ENCODE results near the gene HBS1L.
"Not testable (repeated sequence)": the region's sequence is repeated elsewhere in the genome, so short reads cannot be mapped to it uniquely, and the experiment has no call there.

Gene HBS1L

DNA sequence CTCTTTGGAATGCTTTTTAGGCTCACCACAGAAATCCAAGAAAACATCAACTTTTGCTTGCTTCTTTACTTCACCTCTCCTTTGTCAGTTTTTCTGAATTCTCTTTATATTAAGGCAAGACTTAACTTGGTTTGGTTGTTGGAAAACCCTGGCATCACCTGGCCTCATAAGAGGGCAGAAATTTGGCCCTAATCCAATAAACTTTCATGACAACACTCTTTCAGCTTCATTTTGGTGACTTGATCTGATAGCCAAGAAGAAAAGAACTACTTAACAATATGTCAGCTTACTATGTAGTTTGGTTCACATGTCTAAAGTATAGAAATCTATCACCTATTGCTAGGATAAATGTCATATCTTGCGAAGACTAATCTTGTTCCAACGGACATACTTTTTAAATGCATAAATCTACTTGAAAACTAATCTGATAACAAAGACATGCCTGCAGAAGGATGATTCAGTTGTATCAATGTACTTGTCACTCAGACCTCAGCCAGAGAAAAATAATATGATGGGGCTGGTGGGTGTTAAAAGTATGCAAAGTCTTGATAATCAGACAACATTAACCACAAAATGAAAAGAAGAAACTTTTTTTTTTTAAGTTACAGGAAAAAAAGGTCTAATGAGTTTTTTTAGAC lies 19.3 kb upstream of the HBS1L start:
- no peak for DNase-seq

DNA sequence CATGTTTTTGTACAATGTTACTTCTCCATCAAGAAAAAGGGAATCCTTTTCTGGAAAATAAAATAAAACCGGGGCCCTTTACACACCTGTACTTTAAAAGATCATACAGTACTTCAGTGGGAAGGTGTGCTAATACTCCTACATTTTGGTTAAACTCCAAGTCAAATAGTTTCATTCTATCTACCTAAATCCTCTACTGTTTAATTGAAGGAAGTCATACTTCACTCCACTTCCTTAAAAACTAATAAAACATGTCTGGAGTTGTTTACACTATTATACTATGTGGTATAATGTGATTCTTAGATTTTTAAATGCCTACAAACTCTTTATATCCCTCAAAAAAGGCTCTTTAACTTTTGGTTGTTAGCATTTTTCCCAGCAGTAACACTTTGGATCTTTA lies 18.6 kb upstream of the HBS1L start:
- DNase-seq, result no peak

DNA sequence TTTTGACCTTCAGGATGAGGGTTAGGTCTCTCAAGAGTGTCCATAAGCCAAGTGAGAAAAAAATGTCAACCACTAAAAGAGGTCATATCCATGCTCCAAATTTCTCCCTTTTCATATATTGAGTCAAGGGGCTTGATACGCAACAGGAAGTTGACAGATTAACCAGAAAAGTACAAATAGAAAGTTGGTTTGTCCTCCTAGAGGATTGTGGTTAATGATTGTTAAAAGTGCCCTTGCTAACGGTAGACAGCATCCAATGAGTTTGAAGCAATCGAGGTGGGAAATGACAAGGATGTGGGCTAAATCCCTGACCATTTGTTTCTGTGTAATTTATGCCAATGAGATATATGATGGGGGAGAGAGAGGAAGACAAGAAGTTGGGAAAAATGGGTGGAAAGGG lies 18.1 kb upstream of the HBS1L start:
- DNase-seq, result no peak

DNA sequence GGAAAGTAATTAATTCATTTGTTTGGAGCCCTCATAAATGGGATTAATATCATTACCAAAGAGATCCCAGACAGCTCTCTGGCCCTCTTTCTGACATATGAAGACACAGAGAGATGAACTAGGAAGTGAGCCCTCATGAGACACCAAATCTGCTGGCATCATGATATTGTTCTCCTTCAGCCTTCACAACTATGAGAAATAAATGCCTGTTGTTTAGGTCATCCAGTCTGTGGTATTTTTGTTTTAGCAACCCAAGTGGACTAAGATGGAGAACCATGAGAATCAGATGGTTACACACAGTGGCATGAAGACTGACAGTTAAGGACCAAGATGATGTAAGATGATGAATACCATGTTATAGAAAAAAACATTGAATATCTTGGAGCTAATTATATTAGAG lies 16.9 kb upstream of the HBS1L start:
- no peak for DNase-seq

DNA sequence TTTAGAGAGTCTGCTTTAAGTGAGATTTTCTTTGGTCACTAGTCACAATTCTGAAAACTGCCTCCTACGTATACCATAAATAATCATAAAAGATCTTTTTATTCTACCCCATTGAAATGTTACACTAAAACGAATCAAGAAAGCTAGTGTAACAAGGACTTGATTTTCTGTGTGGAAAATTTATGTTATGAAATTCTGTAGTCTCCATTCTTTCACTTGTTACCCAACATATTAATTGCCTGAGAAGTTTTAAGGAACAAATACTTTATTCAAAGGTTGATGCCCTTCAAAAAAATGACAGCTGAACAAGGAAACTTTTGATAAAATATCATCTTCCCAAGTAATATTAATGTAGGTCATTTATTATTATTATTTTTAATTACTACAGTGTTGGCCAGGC lies 13.3 kb upstream of the HBS1L start:
- DNase-seq, result no peak

DNA sequence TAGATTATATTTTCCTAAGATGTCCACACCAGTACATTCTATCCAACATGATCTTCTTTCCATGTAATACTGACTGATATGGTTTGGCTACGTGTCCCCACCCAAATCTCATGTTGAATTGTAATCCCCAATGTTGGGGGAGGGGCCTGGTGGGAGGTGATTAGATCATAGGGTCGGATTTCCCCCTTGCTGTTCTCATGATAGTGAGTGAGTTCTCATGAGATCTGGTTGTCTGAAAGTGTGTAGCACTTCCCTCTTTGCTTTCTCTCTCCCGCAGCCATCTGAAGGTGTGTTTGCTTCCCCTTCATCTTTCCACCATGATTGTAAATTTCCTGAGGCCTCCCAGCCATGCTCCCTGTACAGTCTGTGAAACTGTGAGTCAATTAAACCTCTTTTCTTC lies 12.2 kb upstream of the HBS1L start:
- DNase-seq, result no peak

DNA sequence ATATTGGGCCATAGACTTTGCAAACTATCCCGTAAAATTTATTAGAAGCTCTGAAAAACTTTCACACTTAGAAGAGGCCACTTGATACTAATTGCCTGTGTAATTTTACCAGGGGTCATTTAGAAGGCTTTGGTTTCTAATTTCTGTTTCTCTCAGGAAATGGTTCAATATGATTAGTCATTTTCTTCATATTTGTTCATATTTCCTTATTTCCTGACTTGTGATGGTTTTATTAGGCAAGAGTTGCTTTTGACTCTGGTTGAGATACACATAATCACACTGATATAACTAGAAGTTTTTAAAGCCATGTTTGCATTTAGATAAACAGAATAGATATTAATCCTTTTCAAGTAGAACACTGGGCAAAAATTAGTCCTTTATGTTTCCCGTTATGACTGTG lies 11.8 kb upstream of the HBS1L start:
- DNase-seq, result no peak

DNA sequence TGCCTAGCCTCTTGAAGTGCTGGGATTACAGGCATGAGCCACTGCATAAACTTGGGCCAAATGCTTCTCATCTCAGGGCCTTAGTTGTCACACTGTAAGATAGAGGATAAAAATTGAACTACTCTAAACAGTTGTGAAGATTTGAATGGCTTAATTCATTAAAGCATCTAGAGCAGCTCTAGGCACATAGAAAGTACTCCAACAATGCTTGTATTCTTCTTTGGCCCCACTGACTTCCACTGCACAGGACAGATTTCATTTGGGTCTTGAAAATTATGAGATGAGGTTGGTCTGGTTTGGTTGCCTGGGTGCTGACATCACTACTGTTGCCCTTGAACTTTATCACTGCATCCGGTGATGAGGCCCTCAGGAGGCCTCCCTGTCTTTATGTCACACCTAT lies 10.0 kb upstream of the HBS1L start:
- no peak for DNase-seq

DNA sequence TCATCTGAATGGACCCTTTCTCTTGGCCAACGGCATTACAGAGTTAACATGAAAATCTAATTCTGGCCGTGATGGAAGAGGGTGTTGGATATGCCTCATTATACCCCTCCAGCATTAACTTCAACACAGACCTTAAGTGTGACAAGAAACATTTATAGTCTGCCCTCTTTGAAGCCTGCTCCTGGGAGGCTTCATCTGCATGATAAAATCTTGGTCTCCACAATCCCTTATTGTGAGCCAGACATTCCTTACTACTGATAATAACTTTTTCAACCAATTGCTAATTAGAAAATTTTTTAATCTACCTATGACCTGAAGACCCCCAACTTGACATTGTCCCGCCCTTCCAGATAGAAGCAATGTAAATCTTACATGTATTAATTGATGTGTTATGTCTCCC lies 9.3 kb upstream of the HBS1L start:
- no peak for DNase-seq

DNA sequence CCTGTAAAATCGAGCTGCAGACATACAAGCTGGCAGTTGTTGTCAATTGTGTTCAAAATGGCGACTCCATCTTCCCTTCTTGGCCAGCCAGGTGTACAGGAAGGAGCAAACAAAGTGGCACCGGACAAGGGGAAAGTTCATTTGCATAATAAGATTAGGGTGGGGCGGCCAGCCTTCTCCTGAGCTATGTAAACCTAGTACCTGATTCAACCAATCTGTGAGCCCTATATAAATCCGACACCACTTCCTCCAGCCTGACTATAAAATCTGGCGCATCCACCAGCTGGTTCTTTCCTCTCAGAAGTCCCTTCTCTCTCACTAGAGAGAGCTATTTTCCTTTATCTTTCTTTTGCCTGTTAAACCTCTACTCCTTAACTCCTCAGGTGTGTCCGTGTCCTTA lies 8.1 kb upstream of the HBS1L start:
- peak; percentile 89 to 95 for DNase-seq

DNA sequence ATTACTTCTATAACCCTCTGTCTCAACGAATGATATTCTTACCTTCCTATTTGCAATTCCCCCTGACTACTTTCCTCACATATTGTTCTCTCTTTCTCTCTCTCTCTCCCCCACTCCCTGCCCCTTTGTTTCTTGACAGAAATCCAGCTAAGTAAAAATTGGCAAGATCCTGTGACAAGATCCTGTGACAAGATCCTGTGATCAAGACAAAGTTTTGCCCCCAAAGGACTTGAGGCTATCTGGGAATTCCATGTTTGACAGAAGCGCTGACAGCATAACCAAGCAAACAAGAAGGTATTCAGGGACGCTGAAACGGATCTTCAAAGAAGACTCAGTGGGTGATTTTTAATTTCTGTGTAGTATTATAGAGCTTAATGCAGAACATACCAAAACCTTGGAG lies 5.5 kb upstream of the HBS1L start:
- no peak for DNase-seq

DNA sequence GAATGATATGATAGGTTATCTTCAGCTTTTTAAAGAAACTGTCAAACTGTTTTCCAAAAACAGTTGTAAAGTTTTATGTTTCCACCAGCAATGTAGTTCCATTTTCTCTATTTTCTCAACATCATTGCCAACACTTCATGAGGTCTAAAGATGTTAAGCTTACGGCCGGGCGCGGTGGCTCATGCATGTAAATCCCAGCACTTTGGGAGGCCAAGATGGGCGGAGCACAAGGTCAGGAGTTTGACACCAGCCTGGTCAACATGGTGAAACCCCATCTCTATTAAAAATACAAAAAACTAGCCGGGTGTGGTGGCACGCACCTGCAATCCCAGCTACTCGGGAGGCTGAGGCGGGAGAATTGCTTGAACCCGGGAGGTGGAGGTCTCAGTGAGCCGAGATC lies 3.7 kb upstream of the HBS1L start:
- DNase-seq, result not testable (repeated sequence)

DNA sequence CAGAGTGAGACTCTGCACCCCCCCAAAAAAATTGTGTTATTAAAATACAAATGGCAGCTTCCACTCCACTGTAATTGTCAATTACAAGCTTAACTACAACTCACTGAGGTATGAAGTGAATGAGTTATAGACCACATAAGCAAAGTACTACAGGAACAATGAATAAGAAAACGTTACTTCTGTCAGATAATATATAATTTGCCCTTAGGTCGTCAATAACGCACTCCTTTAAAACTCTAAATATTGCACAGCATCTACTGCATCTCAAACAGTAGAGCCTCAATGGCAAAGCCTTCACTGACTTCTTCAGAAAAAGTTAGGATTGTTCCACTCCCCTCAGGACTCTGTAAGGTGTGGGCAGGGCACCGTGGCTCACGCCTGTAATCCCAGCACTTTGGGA lies 2.0 kb upstream of the HBS1L start:
- no peak for DNase-seq

DNA sequence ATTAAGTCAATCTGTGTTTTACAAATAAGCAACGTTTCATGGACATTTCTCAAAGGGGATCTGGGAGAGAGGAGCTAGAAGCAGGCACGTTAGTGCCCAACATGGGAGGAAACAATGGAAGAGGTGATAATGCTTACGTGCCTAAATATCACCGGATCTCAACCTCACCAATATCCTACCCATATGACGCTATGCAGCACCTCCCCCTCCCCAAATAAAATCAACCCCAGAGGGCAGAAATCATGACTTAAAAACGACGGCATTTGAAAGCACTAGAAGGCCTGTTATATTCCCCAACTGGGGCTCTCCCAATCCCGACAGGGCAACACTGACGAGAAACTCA lies 425 bp downstream of the HBS1L start:
- DNase-seq, result no peak

DNA sequence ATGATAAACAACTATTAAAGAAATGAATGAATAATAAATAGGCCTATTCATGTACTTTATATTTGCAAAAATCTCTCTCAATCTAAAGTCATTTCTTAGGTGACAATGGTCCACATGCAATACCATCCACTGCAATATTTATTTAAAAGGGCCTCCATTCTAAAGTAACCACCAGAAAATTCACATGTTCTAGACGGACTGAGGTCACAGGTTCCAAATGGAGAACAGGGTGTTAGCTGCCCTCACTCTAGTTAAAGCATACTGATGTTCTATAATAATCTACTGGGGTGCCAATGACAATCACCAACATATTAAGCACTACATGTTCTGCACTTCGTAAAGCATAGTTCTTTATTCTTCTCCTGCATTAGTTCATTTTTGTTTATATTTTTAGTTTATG lies 1.2 kb downstream of the HBS1L start:
- DNase-seq, result no peak

DNA sequence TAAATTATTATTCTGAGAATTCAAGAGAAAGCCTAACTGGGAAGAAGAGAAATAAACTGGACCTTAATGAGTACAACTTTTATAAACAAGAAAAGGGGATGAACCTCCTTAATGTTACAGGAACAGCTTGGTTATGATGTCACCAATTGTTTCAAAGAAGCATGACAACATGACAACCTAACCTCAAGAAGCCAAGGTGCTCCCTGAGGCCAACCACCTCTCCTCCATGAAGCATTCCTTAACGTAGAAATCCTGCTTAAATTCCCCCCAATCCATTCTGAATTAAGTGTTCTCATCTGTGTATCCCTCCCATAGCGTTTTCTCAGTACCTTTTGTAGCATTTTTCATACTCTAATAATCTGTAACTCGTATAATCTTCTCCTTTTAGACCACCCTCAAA lies 1.7 kb downstream of the HBS1L start:
- DNase-seq, result no peak

DNA sequence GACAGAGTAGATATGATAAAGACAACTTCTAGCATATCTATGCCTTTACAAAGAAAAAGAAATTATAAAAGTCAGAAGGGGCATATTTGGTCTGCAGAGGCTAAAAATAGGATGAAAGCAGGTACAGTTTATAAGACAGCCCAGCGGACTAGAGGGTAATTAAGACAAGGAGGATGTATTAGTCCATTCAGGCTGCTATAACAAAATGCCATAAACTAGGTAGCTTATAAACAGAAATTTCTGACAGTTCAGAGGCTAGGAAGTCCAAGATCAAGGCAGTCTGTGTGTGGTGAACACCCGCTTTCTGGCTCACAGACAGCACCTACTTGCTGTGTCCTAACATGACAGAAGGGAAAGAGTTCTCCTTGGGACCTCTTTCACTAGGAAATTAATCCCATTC lies 5.7 kb downstream of the HBS1L start:
- no peak for DNase-seq

DNA sequence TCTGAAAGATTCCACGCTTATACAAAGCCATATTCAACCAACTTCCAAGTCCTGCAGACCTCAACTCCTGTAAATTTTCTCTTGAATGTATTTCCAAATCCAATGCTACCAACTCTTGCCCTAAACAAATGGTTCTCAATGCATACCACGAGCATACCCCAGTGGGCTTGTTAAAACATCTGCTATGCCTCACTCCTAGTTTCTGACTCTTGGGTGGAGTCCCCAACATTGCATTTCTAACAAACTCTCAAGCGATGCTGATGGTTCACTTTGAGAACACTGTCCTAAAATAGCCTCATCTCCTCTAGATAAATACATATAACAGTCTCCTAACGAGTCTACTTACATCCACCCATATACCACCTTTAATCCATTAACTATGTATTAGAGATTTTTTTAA lies 7.3 kb downstream of the HBS1L start:
- no peak for DNase-seq

DNA sequence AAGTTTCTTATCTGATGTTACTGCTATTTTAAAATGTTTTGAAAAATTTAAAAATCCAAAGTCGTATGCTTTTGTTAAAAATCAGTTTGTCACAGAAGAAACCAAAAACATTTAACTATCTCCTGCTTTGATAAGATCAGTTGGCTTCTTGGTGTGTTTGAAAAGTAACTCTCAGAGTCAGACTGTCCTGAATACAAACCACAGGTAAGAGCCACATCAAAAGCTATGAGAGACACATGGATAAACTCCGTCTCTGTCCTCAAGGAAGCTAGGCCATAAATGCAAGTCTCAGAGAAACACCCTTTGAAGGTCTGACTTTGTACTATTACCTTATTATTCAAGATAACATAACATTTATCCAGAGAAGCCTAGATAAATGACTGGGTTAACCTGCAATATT lies 7.7 kb downstream of the HBS1L start:
- DNase-seq, result no peak

DNA sequence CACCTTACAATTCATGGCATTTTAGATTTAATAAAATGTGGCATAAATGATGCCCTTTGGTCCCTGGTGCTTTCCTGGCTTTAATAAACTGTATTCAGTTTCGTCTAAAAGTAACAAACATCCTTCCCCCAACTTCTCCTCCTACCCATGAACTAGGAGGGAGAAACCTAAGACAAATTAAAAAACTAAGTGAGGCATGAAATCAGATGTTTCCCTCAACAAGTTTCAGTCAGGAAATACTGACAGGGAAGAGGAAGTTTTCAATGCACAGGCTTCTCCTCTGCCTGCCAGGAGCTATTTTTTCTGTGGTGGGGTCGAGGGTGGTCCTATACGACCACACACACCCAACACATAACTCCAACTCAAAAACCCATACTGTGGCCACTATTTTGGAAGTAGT lies 10.0 kb downstream of the HBS1L start:
- no peak for DNase-seq

DNA sequence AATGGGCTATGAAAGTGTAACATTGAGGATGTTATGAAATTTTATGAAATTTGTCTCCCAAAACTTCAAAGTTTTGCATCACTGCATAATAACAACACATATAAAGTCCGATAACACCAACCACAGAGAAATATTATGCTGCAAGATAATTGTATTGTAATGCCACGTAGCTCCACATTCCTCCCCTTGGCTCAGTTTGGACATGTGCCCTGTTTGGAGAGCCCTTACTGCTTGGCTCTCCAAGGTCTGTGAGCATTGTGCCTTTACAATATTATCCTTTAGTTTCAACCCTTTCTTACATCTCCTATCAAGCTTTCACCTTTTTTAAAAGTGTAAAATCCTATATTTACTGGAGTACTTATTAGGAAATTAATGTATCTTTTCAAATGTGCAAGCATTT lies 10.8 kb downstream of the HBS1L start:
- DNase-seq, result no peak

DNA sequence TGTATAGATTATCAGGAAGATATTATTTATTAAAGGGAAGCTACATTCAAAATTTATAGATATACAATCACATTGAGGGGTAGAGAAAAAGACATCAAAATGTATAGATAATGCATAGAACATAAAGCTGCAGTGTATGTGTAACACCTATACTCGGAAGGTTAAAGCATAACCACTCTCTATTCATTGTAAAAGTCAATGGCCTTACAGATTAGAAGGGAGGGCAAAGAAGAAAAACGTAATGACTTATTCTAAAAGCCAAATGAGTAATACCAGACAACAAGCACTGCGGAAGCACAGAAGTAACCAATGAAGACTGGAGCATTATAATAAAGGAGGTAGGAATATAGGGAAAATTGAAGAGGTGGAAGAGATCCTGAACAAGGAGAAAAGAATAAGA lies 11.3 kb downstream of the HBS1L start:
- DNase-seq, result no peak

DNA sequence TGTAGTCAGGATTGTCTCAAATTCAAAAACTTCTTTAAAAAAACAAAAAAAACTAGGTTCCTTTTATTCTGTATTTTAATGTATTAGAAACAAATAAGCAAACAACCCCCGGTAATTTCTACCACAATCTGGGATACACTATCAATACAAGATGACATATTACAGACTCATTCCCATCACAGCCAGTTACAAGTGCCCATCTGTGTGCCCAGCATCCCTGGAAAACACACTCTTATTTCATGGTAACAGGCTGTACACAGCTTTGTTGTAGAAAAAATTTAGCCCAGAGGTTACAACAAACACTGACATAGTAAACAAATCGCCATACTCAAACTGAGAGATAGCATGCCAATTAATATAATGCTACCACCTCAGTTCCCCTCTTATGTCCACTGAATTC lies 16.3 kb downstream of the HBS1L start:
- DNase-seq, result no peak

DNA sequence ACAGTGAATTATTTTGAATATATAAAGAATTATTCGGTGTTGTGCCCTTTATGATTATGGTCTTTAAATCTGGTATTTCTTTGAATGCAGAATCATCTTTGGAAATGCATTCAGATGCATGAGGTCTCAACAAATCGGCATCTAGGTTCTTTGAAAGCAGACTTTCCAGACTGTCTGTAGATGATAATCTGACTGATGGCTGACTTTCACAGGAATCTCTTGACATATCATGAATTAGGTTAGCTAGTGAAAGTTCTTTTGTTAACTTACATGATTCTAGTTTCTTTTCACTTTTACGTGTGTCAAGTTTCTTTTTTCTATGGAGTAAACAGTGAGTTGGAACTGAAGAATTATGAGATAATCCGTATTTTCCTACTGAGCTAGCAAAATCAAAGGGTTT lies 17.1 kb downstream of the HBS1L start:
- DNase-seq, result no peak

DNA sequence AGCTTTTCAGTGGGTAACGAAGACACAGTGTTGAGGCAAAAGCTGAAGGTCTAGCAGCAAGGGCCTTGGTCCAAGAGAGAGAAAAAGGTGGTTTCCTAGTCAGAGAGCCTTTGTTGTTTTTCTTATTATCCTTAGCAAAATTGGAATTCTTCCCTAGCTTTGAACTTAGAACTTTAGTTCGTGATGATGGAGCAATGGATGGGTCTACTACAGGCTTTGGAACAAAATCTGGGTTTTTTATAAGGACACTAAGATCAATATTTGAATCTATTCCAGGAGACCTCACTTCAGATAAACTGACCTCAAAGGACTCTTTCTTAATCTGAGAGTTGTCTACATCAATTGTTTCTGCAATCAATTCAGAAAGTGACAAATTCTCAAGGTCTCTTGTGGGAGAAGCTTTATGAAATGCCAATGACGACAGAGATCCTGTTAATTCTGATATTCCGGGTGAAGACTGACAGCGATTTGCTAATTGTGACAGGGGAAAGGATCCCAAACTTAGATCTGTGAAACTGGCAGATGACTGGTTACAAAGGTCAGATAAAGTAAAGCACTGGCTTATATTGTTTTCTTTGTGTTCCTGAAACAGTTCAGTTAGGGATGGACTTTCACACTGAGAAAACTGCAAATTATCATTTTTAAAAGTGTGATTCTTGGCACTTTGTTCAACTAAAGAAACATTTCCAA lies 17.7 kb downstream of the HBS1L start:
- no peak for DNase-seq

DNA sequence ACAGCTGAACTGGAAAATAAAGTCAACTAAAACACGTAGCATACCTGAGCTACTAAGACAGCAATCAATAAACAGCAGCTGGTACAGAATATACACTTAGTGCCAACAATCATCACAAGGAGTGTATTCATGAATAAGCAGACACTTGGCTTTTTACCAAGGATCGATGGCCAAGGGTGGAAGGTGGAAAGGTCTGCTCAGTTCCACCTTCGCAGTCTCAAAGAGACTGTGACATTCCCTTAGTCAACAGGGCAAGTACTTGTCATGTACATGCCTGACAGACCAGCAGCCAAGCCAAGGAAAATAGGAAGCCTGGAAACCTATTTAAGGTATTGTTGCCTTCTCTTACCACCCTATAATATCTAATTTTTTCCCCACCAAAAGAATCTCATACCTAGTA lies 21.4 kb downstream of the HBS1L start:
- no peak for DNase-seq

All from NCI-H524 (cell line).